GM12878 (cell line): ENCODE results near the gene CEP63. TPM values are rescaled to one million over a fixed set of nuclear protein-coding genes. Genes with fewer than 3 reads are reported as not detected.

Source experiments
- CUX1 ChIP-seq: IDR thresholded peaks from 2 replicates; pipeline ENCODE4 v1.6.1; 2012; ENCODE audit warnings: improper control_type of control experiment, low read depth, low read length; ENCODE audit not compliant: insufficient replicate concordance
- DPF2 ChIP-seq: fragments of 450-650 bp; IDR thresholded peaks from 2 replicates; pipeline ENCODE4 v1.6.1; 2017; ENCODE audit warnings: mild to moderate bottlenecking
- EGR1 ChIP-seq, 2 experiments: IDR thresholded peaks; 1 replicate in 1 of 2; 2 replicates in 1 of 2; pipeline ENCODE4 v1.6.1; 2011 to 2012; ENCODE audit warnings: low read depth in 2 of 2, low read length in 2 of 2, borderline replicate concordance in 1 of 2, mild to moderate bottlenecking in 1 of 2, moderate library complexity in 1 of 2
- FOXM1 ChIP-seq: IDR thresholded peaks from 2 replicates; pipeline ENCODE4 v1.6.1; 2012; ENCODE audit warnings: low read depth, mild to moderate bottlenecking, inconsistent platforms, low read length, moderate library complexity
- GABPA ChIP-seq: IDR thresholded peaks from 2 replicates; pipeline ENCODE4 v1.6.1; 2014; ENCODE audit warnings: antibody characterized with exemption, low read depth, mild to moderate bottlenecking, inconsistent platforms
- HDAC2 ChIP-seq: fragments of 200-600 bp; sonication (generic); IDR thresholded peaks from 2 replicates; pipeline ENCODE4 v1.6.1; 2017
- HSF1 ChIP-seq: fragments of 150-350 bp; IDR thresholded peaks from 2 replicates; pipeline ENCODE4 v1.6.1; 2014; ENCODE audit warnings: mild to moderate bottlenecking, low read depth, low read length
- LARP7 ChIP-seq: fragments of 450-650 bp; IDR thresholded peaks from 2 replicates; pipeline ENCODE4 v1.6.1; 2017; ENCODE audit warnings: mild to moderate bottlenecking
- MTA2 ChIP-seq: fragments of 450-650 bp; IDR thresholded peaks from 2 replicates; pipeline ENCODE4 v1.6.1; 2016; ENCODE audit warnings: low read depth, mild to moderate bottlenecking, moderate library complexity
- NFXL1 ChIP-seq: fragments of 450-650 bp; IDR thresholded peaks from 2 replicates; pipeline ENCODE4 v1.6.1; 2017; ENCODE audit warnings: antibody characterized with exemption, mild to moderate bottlenecking, borderline replicate concordance
- POLR2AphosphoS2 ChIP-seq: IDR thresholded peaks from 2 replicates; pipeline ENCODE4 v1.6.1; 2011; ENCODE audit warnings: low read depth, mild to moderate bottlenecking, low read length, improper control_type of control experiment, moderate library complexity
- TAF1 ChIP-seq: IDR thresholded peaks from 2 replicates; pipeline ENCODE4 v1.6.1; 2011; ENCODE audit warnings: mild to moderate bottlenecking, low read depth, low read length, borderline replicate concordance
- USF2 ChIP-seq: IDR thresholded peaks from 2 replicates; pipeline ENCODE4 v1.6.1; 2011; ENCODE audit warnings: low read depth, low read length, improper control_type of control experiment, borderline replicate concordance
- ZNF24 ChIP-seq: fragments of 450-650 bp; IDR thresholded peaks from 2 replicates; pipeline ENCODE4 v1.6.1; 2017; ENCODE audit warnings: antibody characterized with exemption, mild to moderate bottlenecking
- ZNF274 ChIP-seq: IDR thresholded peaks from one replicate; pipeline ENCODE4 v1.8.0; 2011; ENCODE audit not compliant: insufficient read length, insufficient read depth
- polyA plus RNA-seq, 11 experiments: library from polyadenylated mRNA; depleted of rRNA in 4 of 11; unstranded in 6 of 11; stranded (reverse) in 5 of 11; fragments of >200 nt; fragmentation: Nextera tagmentation in 4 of 11; fragmentation: Illumina TruSeq in 1 of 11; extraction: Ambion mirVana in 4 of 11; extraction: Trizol in 1 of 11; gene quantifications; 1 replicate in 1 of 11; 2 replicates in 10 of 11; pipeline versions ENCODE4 v1.2.1 to v1.2.3, GENCODE V29; 2011 to 2016; ENCODE audit warnings: inconsistent platforms in 2 of 11, missing spikeins in 2 of 11, low read depth in 1 of 11
- total RNA-seq, 4 experiments: library from RNA; depleted of rRNA in 3 of 4; stranded (reverse); fragments of >200 nt in 3 of 4; fragmentation: Illumina TruSeq in 1 of 4; extraction: Trizol in 1 of 4; gene quantifications; 2 replicates each; pipeline versions ENCODE4 v1.2.1 to v1.2.3, GENCODE V29; 2013 to 2021
- TF ChIP-seq, protein P1 (sequence below): fragments of 450-650 bp; IDR thresholded peaks from 2 replicates; pipeline ENCODE4 v1.6.1; 2017; ENCODE audit warnings: mild to moderate bottlenecking, moderate library complexity

CEP63 gene
- total and polyA plus RNA-seq, 10 of the 15 experiments (the other 5 are each of a cell fraction or from before 2014, with no cell fraction given): 14.0 to 36.9 (median 26.8) TPM

DNA sequence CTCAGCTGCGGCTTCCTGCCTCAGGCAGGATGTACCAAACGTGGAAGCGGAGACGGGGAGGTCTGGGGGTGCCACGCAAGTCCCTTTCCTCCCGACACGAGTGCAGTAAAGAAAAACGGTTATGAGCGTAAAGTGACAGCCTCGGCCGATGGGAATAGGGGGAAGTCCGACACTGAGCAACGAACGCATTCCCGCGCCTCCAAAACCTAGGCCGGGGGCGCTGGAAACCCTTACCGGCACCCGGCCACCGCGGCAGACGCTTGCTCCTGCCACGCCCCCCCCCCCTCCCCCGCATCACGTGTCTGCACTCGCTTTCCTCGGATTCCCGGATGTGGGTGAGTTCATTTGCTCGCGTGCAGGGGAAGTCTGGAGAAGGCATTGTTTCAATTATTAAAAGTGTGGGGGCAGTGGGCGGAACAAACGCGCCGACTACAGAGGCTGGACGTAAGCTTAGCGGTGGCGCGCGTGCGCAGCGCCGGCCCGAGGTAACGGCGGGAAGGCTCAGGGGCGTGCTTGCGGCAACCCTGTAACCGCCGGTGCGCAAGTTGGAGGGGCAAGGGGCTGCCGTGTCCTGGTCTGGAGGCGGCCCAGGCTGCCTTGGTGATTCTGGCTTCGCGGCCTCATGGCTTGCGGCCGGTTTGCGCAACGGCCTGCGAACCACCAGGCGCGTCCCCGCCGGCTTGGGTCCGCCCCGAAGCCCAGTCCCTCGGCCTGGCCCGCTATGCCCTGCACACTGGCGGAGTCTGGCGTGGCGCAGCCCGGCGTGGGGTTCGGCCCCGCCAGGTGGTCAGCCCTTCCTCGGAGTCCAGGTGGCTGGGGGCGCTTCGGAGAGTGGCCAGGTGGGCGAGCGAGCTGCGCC, at the start of gene CEP63, which contains the start of gene ANAPC13 (continued):
- TF ChIP-seq HSF1: no peak
- peak; percentile 77 for TF ChIP-seq GABPA
- no peak for TF ChIP-seq ZNF274
- no peak for TF ChIP-seq CUX1
- no peak for TF ChIP-seq HDAC2
- peak; percentile 76 for TF ChIP-seq USF2
- TF ChIP-seq LARP7: peak; percentile 94
- TF ChIP-seq TAF1: peak; percentile 60; the same call in 1 of the 2 replicates
- TF ChIP-seq, protein P1, sequence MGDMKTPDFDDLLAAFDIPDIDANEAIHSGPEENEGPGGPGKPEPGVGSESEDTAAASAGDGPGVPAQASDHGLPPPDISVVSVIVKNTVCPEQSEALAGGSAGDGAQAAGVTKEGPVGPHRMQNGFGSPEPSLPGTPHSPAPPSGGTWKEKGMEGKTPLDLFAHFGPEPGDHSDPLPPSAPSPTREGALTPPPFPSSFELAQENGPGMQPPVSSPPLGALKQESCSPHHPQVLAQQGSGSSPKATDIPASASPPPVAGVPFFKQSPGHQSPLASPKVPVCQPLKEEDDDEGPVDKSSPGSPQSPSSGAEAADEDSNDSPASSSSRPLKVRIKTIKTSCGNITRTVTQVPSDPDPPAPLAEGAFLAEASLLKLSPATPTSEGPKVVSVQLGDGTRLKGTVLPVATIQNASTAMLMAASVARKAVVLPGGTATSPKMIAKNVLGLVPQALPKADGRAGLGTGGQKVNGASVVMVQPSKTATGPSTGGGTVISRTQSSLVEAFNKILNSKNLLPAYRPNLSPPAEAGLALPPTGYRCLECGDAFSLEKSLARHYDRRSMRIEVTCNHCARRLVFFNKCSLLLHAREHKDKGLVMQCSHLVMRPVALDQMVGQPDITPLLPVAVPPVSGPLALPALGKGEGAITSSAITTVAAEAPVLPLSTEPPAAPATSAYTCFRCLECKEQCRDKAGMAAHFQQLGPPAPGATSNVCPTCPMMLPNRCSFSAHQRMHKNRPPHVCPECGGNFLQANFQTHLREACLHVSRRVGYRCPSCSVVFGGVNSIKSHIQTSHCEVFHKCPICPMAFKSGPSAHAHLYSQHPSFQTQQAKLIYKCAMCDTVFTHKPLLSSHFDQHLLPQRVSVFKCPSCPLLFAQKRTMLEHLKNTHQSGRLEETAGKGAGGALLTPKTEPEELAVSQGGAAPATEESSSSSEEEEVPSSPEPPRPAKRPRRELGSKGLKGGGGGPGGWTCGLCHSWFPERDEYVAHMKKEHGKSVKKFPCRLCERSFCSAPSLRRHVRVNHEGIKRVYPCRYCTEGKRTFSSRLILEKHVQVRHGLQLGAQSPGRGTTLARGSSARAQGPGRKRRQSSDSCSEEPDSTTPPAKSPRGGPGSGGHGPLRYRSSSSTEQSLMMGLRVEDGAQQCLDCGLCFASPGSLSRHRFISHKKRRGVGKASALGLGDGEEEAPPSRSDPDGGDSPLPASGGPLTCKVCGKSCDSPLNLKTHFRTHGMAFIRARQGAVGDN: peak; percentile 54
- TF ChIP-seq ZNF24: 0 out of 2 replicates have a peak, but pooled peaks have one; percentile 13
- TF ChIP-seq DPF2: peak; percentile 46
- TF ChIP-seq MTA2: peak; percentile 51; the same call in 1 of the 2 replicates
- peak; percentile 82 for TF ChIP-seq FOXM1
- peak in 1 of 2 experiments; percentile 95; a peak in 2 of 3 replicates for TF ChIP-seq EGR1 (IDR thresholded peaks at IDR 0.05; ENCODE audit: borderline replicate concordance in 1 of 2, low read depth in 2 of 2, low read length in 2 of 2)
- no peak; the same call in 1 of the 2 replicates for TF ChIP-seq POLR2AphosphoS2
- no peak for TF ChIP-seq NFXL1
